HG03558 (cell line): ENCODE results near the gene VRK3.
"Not testable (repeated sequence)": the region's sequence is repeated elsewhere in the genome, so short reads cannot be mapped to it uniquely, and the experiment has no call there.

ENCODE experiments used
- ATAC-seq: cut with Tn5 transposase; IDR thresholded peaks from one replicate; pipeline ENCODE4 v1.9.1; 2021; ENCODE audit warnings: moderate number of reproducible peaks; ENCODE audit not compliant: unreplicated experiment; ENCODE audit errors: extremely low read depth

The VRK3 gene

DNA sequence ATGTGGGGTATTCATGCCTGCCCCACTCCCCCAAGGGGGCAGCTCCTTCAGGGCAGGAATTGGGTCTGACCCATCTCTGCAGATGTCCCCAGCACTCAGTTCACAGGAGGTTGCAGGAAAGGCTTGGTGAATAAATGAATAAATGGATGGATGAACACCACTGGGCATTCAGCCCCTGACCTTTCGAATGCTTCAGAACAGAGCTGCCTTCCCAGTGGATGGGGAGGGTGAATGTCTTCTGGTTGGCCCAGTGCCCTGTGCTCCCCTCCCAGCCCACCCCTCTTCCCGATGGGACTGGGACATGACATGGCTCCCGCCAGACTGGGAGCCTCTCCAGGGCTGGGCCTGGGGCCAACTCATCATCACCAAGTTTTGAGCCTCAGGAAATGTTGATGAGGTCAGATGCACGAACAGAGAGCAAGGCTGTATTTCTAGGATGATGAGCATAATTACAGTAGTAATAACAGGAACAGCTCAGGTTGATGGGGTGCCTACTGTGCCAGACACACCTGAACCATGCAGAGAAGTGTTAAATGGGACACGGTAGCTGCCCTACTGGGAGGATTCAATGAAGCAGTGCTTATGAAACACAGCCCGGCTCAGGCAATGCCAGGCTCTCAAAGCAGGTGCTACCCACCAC lies 25.7 kb downstream of the VRK3 start:
- no peak for ATAC-seq

DNA sequence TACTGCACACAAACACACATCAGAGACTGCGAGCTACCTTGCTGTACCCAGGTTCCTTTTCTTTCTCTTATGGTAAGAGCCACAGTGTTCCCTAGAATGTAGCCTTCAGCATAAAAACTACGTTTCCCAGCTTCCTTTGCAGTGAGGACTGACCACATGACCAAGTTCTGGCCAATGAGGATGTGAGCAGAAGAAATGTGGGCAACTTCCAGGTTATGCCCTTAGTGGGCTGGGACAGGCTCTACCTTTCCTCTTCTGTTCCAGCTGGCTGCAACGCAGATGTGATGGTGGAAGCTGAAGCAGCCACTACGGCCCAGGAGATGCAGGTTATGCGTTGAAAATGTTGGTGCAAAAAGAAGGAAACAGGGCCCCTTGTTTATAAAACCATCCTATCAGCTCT lies 27.5 kb downstream of the VRK3 start:
- ATAC-seq: no peak

DNA sequence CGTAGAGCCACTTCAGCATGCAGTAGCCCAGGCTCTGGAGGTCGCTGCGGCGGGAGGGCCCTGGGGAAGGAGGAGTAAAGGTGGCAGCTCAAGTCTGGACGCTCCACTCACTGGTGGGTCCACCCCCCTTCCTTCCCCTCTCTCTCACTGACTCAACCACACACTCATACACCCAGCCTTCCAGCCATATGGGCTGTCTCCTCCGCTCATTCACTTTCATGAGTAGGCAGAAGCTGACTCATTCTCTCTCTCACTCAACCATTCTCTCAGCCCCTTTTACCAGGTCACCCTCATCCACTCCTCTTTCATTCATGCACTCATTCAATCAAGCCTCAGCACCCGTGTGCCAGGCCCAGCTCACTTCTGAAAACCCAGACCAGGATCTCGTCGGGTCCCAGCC lies 36.7 kb downstream of the VRK3 start:
- no peak for ATAC-seq

DNA sequence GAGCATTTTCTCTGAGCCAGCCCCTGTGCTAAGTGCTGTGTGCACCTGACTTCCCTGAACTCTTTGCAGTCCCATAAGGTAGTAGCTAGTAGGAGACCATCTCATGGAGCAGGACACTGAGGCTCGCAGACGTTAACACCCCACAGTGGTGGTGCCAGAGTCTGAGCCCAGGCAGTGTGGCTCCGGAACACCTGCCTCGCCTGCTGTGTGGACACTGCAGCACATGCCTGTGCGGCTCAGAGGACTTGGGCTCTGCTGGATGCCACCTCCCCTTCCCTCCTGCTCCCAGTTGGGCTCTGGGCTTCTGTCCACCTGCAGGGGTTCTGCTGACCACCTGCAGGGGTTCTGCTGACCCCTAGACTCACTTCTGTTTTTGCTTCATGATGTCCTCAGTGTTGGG lies 37.2 kb downstream of the VRK3 start:
- ATAC-seq: no peak

DNA sequence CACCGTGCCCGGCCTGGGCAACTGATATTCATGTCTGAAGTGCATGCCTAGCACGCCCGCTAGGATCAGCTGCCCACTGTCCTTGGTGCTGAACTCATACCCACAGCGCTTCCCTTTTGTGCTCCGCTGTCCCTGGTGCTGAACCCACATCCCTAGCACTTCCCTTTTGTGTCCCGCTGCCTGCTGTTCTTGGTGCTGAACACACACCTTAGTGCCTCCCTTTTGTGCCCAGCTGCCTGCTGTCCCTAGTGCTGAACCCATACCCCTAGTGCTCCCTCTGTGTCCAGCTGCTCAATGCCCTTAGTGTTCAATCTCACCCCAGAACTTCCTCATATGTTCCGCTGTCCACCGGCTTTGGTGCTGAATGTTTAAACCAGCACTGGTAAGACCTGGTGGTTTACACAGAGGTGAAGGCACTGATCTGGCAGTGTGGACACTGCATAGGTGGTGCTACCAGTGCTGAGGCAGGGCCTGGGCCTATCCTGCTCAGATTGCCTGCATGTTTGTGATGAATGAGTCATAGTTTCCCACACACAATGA lies 37.9 kb downstream of the VRK3 start:
- no peak for ATAC-seq

DNA sequence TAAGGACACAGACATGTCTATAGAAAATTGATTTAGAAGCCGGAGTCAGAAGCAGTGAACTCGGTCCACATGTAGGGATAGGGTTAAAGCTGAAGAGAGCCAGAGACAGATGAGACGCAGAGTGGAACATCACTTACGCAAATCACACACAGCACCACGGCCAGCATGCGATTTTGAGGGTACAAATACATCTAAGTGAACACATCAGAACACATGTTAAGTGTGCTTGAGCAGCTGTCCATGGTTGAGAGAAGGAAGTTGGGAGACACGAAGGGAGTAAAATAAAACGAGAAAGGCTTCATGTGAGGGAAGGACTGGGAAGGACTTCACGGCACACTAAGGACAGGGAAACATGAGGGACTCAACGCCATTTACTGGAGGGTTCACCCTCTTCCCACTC lies 38.8 kb downstream of the VRK3 start:
- ATAC-seq: no peak

DNA sequence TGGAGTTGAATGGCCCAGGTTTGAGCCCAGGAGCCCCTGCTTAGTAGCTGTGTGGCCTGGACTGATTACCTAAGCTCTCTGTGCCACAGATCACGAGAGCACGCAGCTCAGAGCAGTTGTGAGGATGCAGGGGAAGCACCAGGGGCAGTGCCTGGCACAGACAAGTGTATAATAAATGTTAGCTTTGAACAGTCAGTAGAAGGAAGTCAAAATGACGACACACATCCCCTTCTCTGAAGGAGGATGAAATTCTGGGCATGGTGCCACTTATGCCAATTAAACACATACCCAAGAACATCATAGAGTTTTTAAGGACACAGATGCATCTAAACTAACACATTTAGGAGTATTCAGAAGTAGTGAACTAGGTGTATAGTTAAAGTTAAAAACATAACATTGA lies 39.3 kb downstream of the VRK3 start:
- ATAC-seq: no peak

DNA sequence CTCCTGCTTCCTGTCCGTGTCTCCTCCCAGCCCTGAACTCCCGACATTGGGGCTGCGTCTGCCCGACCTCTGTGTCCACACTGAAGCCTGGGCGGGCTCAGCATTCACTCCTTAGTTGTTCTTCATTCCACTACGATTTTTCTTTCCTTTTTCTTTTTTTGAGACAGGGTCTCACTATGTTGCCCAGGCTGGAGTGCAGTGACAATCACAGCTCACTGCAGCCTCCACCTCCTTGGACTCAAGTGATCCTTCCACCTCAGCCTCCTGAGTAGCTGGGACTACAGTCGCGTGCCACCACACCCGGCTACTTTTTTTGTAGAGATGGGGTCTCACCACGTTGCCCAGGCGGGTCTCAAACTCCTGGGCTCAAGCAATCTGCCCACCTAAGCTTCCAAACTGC lies 40.7 kb downstream of the VRK3 start:
- ATAC-seq: no peak

DNA sequence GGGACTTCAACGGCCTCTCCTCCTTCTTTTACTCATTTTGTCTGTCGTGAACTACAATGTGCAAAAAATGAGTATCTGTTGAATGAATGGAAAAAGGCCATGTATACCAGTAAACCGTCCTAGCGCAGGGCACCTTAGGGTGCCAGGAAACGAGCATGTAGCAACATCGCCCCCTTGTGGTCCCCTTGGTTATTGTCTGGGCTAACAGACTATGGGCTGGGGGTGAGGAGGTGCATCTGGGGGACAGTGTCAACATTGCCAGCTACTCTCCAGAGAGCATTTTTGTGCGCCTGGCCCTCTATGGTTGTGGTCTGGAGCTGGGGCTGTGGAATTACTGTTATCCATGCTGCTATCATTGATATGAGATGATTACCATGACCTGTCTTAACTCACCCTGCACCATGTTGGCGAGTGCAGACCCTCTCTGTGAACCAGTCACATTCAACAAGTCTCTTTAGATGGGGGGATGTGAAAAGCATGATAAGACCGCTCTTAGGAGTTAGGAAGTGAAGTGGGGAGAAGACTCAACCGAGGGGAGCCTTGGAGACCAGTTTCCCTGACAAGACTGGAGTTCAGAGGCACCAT lies 41.4 kb downstream of the VRK3 start:
- no peak for ATAC-seq

DNA sequence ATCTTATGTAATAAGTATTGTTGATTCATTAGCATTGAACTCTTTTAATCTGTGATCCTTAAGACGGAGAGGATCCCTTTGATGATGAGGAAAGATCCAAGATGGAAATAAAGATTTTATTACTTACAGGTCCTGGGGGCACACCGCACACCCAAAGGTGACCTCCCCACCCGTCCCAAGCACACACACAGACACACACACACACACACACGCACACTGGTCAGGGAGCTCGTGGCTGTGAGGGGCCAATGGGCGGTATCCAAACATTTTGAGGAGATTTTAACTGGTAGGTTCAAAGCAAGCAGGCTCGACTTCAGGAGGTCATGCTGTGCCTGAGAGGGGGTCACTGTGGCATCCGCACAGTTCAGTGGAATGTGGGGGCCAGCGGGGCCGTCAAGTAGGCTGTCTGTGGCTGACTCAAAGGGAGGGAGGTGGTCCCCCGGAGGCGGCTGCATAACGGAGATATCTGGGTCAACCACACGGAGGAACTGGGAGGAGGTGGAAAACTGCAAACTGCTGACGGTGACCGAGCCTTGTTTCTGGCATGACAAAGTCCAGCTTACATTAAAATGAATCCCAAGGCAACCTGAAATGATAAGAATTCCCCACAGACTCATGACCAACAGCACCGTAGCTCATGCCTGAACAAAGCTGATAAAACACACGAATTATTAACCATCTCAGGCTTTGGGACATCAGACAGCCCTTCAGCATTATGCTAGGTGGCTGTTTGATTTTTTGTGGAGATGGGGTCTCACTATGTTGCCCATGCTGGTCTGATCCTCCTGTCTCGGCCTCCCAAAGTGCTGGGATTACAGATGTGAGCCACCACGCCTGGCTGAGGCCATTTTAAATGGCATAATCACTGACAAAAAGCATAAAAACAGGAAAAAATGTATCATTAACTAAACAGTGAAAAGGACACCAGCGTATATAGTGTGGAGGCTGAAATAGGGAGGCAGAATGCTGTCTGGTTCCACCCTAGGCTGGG lies 43.3 kb downstream of the VRK3 start:
- ATAC-seq: no peak

DNA sequence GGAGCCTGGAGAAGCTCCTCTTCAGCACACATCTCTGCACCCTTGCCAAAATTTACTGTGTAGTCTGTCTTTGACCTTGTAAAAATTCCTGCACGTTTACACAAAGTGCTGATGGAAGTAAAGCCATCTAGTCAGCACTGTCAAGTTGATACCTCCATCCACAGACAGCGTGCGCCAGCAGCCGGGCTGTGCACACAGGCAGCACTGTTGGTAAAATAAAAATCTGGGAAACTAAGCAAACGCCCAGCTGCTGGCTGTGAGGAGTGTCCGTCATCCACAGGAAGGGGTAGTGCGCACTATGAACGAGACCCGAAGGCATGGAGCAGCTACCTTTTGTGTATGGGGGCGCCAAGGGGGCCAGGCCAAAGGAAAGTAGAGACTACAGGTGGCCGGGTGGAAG lies 46.8 kb downstream of the VRK3 start:
- no peak for ATAC-seq

DNA sequence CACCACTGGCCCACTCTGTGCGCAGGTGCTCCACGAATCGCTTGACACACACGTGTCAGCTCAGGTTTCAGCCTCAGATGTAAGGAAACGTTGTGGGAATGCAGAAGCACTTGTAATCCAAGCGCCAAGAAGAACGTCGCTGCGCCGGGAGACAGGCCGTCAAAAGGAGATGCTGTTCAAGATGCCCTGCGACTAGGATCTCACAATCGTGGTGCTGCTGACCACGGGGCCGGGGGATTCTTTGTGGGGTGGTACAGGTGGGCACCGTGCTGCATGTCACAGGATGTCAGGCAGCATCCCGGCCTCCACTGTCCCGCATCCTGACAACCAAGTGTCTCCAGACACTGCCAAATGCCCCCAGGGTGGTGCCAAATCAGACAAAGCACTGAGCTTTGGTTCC lies 47.3 kb downstream of the VRK3 start:
- no peak for ATAC-seq

DNA sequence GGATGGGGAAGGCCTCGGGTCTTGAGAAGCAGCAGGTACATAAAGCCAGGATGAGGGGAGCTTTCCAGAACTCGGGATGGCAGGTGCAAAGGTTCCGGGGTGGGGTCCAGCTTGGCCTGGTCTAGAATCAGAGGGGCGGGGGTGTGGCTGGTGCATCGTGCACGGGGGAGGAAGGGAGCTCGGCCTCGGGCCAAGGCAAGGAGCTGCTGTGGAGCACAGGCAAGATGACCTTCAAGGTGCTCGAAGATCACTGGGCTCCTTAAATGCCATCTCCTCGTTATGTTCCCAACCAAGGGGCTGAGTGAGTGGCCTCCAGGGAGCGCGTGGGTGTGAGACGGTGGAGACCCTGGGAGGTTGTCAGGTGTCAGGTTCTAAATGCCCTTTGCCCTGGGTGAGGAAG lies 48.1 kb downstream of the VRK3 start:
- ATAC-seq: no peak

DNA sequence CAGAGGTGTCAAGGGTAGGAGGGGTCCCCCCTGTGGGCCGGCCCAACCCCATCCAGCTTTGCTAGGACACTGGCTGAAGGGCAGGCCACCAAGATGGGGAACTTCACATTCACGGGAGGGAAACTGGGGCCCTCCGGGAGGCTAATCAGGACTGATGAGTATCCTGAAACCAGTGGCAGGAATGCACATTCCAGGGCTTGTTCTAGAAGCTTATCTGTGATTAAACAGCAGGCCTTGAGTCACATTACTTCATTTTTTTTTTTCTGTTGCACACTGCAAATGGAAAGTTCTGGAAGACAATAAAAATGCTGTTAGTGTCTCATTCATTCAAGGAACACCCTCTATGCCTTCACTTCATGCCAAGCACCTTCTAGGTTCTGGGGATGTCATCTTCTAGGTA lies 48.7 kb downstream of the VRK3 start:
- ATAC-seq: no peak

DNA sequence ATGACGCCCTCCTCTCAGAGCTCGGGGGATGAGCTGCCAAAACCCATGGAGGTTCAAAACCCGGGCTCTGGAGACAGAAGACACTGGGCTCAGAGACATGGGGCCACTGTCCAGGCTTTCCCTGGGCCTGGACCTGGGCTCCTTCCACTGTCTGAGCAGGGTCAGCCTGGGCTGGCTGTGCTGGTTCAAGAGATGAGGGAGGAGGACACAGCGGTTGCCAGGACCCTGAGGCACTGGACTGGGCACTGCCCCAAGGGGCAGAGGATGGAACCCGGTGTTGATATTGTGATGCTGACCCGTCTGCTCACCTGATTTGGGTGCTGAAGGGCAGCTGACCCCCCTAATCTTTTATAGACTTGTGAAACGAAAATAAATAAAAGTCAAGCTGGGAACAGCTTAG lies 50.1 kb downstream of the VRK3 start:
- ATAC-seq: no peak

DNA sequence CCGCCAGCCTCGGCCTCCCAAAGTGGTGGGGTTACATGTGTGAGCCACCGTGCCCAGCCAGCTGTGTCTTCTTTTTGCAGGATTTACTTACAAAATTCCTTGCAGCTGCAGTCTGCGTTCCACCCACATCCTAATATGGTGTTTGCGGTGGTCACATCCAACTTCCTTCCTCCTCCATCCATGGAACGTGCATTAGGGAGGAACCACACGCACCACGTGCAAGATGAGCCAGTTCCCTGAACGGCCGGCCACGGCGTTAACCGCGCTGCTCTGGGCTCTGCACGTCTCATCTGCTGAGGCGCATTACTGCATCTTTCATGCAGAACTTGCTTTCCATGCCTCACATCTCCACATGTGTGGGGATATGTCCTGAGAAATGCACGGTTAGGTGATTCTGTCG lies 51.2 kb downstream of the VRK3 start:
- no peak for ATAC-seq

DNA sequence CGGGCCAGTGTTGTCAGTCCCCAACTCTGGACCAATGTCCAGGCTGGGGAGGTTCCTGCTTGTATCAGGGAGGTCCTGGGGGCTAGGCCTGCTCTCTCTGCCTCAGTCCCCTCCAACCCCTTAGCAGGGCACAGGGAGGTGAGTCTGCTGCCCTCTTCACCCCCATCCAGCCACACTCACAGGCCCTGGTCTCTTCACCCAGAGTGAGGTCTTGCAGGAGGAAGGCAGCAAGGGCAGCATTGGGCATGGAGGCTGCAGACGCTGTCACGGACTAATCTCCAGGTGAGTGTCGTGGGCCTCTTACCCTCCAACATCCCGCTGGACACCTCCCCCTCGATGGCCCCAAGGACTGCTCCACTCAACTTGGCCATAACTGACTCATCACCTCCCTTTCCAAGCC lies 52.3 kb downstream of the VRK3 start:
- no peak for ATAC-seq

DNA sequence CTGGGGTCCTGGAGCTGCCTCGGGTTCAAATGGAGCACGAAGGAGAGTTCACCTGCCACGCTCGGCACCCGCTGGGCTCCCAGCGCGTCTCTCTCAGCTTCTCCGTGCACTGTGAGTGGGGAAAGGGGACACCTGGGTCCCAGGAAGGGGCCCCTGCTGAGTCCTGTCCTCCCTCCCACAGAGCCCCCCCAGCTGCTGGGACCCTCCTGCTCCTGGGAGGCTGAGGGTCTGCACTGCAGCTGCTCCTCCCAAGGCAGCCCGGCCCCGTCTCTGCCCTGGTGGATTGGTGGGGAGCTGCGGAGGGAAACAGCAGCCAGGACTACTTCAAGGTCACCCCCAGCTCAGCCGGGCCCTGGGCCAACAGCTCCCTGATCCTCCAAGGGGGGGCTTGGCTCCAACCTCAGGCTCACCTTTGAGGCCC lies 53.2 kb downstream of the VRK3 start:
- no peak for ATAC-seq

DNA sequence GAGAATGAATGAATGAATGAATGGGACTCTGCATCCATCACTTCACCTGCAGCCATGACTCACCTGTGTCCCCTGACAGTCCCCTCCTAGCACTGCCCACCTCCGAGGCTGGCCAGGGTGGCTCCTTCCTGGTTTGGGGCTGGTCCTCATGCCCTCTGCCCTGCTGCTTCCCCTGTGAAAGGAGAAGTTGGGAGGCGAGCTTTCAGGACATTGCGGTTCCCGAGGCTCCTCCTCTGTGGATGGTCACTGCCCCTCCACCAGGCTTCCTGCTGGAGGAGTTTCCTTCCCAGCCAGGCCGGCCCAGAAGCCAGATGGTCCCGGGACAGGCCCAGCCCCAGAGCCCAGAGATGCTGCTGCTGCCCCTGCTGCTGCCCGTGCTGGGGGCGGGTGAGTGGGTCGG lies 55.8 kb downstream of the VRK3 start:
- not testable (repeated sequence) for ATAC-seq

DNA sequence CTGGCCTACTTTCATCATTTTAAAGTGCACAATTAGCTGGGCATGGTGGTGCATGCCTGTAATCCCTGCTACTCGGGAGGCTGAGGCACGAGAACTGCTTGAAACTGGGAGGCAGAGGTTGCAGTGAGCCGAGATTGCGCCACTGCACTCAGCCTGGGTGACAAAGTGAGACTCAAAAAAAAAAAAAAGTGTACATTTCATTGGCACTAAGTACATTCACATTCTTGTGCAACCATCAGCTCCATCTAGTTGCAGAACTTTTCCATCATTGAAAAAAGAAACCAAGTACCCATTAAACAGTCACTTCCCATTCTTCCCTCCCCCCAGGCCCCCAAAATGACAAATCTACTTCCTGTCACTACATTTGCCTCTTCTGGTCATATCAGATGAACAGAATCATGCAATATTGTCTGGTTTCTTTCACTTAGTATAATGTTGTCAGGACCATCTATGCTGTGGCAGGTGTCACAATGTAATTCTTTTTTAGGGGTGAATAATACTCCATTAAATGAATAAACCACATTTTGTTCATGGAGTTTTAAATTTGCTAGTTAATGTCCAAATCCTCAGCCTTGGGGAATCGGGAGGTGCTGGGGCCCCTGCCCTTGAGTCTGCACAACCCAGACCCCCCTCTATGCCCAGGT lies 56.8 kb downstream of the VRK3 start:
- ATAC-seq: no peak

DNA sequence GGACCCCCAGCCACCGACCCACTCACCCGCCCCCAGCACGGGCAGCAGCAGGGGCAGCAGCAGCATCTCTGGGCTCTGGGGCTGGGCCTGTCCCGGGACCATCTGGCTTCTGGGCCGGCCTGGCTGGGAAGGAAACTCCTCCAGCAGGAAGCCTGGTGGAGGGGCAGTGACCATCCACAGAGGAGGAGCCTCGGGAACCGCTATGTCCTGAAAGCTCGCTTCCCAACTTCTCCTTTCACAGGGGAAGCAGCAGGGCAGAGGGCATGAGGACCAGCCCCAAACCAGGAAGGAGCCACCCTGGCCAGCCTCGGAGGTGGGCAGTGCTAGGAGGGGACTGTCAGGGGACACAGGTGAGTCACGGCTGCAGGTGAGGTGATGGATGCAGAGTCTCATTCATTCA lies 64.2 kb downstream of the VRK3 start, which contains the start of gene SIGLEC11:
Gene SIGLEC11 (minus strand): TSS at position 193 of the 400 bp plus-strand sequence. CDS start 91 bp downstream, at position 102.
- ATAC-seq: not testable (repeated sequence)
